ENCODE data around the gene GPSM1.

The GPSM1 gene

GRCh38 chr9:136342181-136343120 is 15.1 kb downstream of the GPSM1 start:
- peaks cover 66% of the 10 kb centered on the region for H3K27me3 ChIP-seq (ENCODE audit: insufficient read depth, low read depth)
- peak overlapping the region; percentile 61 for H3K4me2 ChIP-seq
- H3K4me1 ChIP-seq (ENCODE audit: low read depth, poor library complexity, severe bottlenecking) = peaks cover 5% of the 10 kb centered on the region
- TF ChIP-seq CTCF (conservative IDR thresholded peaks at IDR 0.05; ENCODE audit: low read depth, low read length) = no peak
- H3K4me3 ChIP-seq (IDR thresholded peaks at IDR 0.05; ENCODE audit: insufficient read depth, low read depth, low read length) = no peak overlapping the region
- no peak overlapping the region for H3K27ac ChIP-seq
- H3K9ac ChIP-seq = no peak overlapping the region
- H2AFZ ChIP-seq (ENCODE audit: low read depth) = peak overlapping the region; percentile 71
- H3K79me2 ChIP-seq (ENCODE audit: insufficient read depth, low read depth) = no peaks in the 10 kb centered on the region
- H3K36me3 ChIP-seq (ENCODE audit: insufficient read depth) = no peaks in the 10 kb centered on the region
- H4K20me1 ChIP-seq (ENCODE audit: insufficient read depth) = no peaks in the 10 kb centered on the region

GRCh38 chr9:136343121-136343883 is 16.0 kb downstream of the GPSM1 start:
- peaks cover 65% of the 10 kb centered on the region for H3K27me3 ChIP-seq (ENCODE audit: insufficient read depth, low read depth)
- H3K36me3 ChIP-seq (ENCODE audit: insufficient read depth) = no peaks in the 10 kb centered on the region
- H4K20me1 ChIP-seq (ENCODE audit: insufficient read depth) = no peaks in the 10 kb centered on the region
- H3K79me2 ChIP-seq (ENCODE audit: insufficient read depth, low read depth) = no peaks in the 10 kb centered on the region
- no peak overlapping the region for H3K4me3 ChIP-seq (IDR thresholded peaks at IDR 0.05; ENCODE audit: insufficient read depth, low read depth, low read length)
- no peak overlapping the region for H3K9ac ChIP-seq
- H3K27ac ChIP-seq = no peak overlapping the region
- peaks cover 5% of the 10 kb centered on the region for H3K4me1 ChIP-seq (ENCODE audit: low read depth, poor library complexity, severe bottlenecking)
- H2AFZ ChIP-seq (ENCODE audit: low read depth) = peak overlapping the region; percentile 71; the same call in 1 of the 2 replicates
- TF ChIP-seq CTCF (conservative IDR thresholded peaks at IDR 0.05; ENCODE audit: low read depth, low read length) = no peak
- H3K4me2 ChIP-seq = peak overlapping the region; percentile 61; the same call in 1 of the 2 replicates

DNA sequence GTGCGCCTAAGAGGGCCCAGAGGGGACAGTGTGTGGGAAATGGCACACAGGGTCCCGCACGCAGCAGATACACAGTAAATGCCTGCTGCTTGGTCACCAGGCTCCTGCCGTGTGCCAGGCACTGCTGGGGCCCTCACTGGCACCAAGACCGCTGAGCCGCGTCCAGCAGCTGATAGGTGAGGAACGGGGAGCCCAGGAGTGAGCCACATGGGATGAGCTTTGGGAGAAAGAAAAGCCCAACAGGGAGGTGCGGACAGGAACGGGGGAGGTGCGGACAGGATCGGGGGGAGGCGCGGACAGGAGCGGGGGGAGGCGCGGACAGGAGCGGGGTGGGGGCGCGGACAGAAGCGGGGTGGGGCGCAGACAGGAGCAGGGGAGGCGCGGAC is 16.5 kb downstream of the GPSM1 start:
- Histone ChIP-seq H3K9ac (no peak overlapping the region), H3K4me2 (no peak overlapping the region), H3K36me3 (ENCODE audit: insufficient read depth) (no peaks in the 10 kb centered on the region)

More for the DNA sequence above, 16.5 kb downstream of the GPSM1 start:
- Histone ChIP-seq H3K27ac (no peak overlapping the region), H3K4me1 (ENCODE audit: low read depth, poor library complexity, severe bottlenecking) (peaks cover 5% of the 10 kb centered on the region), H2AFZ (ENCODE audit: low read depth) (no peak overlapping the region), H3K4me3 (IDR thresholded peaks at IDR 0.05; ENCODE audit: insufficient read depth, low read depth, low read length) (no peak overlapping the region), H4K20me1 (ENCODE audit: insufficient read depth) (no peaks in the 10 kb centered on the region), H3K79me2 (ENCODE audit: insufficient read depth, low read depth) (no peaks in the 10 kb centered on the region), H3K27me3 (ENCODE audit: insufficient read depth, low read depth) (peaks cover 65% of the 10 kb centered on the region)
- TF ChIP-seq CTCF (conservative IDR thresholded peaks at IDR 0.05; ENCODE audit: low read depth, low read length) = no peak

Measured in KMS-11 (cell line).